Activated CD4-positive, alpha-beta T cell treated with anti-CD3 and anti-CD28 coated beads, Interleukin-2, amount 50 U/mL, for 1 hour (primary cell): ENCODE results near the gene KLK11.
"Not testable (repeated sequence)": the region's sequence is repeated elsewhere in the genome, so short reads cannot be mapped to it uniquely, and the experiment has no call there.

Experiments used
- DNase-seq: peaks from one replicate; pipeline ENCODE4 v3.0.0-alpha.2; 2020

The KLK11 gene

GRCh38 chr19:51002542-51003311, 23.7 kb downstream of the KLK11 start:
- DNase-seq, result no peak

- no peak for DNase-seq
Measured at GRCh38 chr19:51002089-51002532, 24.3 kb downstream of the KLK11 start.

- no peak for DNase-seq
Measured at GRCh38 chr19:51001515-51001914, 24.9 kb downstream of the KLK11 start, which contains the start of gene KLK8. Gene KLK8 (minus strand): TSS chr19:51001604. CDS start chr19:51001167, 437 bp downstream.

GRCh38 chr19:51000981-51001380, 25.4 kb downstream of the KLK11 start:
- DNase-seq, result no peak

GRCh38 chr19:51000426-51000825, 26.0 kb downstream of the KLK11 start:
- DNase-seq, result no peak

GRCh38 chr19:50998686-50999085, 27.7 kb downstream of the KLK11 start:
- no peak for DNase-seq

GRCh38 chr19:50998061-50998460, 28.4 kb downstream of the KLK11 start:
- DNase-seq, result no peak

GRCh38 chr19:50994129-50994528, 32.3 kb downstream of the KLK11 start:
- no peak for DNase-seq

- no peak for DNase-seq
Measured at GRCh38 chr19:50992666-50993035, 33.8 kb downstream of the KLK11 start.

GRCh38 chr19:50984416-50984815, 42.0 kb downstream of the KLK11 start:
- not testable (repeated sequence) for DNase-seq

GRCh38 chr19:50983625-50984292, 42.7 kb downstream of the KLK11 start, which contains the start of gene KLK7:
Gene KLK7 (minus strand): TSS chr19:50983917. CDS start chr19:50982399, 1,518 bp downstream.
- DNase-seq, result no peak

- no peak for DNase-seq
Measured at GRCh38 chr19:50982186-50982585, 44.2 kb downstream of the KLK11 start.

GRCh38 chr19:50981587-50982146, 44.7 kb downstream of the KLK11 start:
- DNase-seq, result no peak

GRCh38 chr19:50980208-50980607, 46.2 kb downstream of the KLK11 start:
- DNase-seq, result no peak

GRCh38 chr19:50979758-50980157, 46.7 kb downstream of the KLK11 start:
- no peak for DNase-seq

- no peak for DNase-seq
Measured at GRCh38 chr19:50978772-50979390, 47.5 kb downstream of the KLK11 start.

GRCh38 chr19:50977626-50978025, 48.8 kb downstream of the KLK11 start:
- DNase-seq, result no peak

- DNase-seq, result no peak
Measured at GRCh38 chr19:50975766-50976165, 50.6 kb downstream of the KLK11 start.

GRCh38 chr19:50974702-50975556, 51.5 kb downstream of the KLK11 start:
- no peak for DNase-seq

- no peak for DNase-seq
Measured at GRCh38 chr19:50972795-50973376, 53.5 kb downstream of the KLK11 start.
